Uterus (tissue), 4 donors: Measurements from ENCODE around the gene GATB. TPM values are rescaled to one million over a fixed set of nuclear protein-coding genes. Genes with fewer than 3 reads are reported as not detected.

Experiments
- DNase-seq, 2 donors: peaks; one replicate each; pipeline ENCODE4 v3.0.0-alpha.2; 2019 to 2020
- H3K27ac ChIP-seq, 2 donors: fragments of 200-600 bp; sonication (generic); 1 replicate in 1 of 2; 2 replicates in 1 of 2; pipeline ENCODE4 v1.5.1; 2016 to 2018
- H3K27me3 ChIP-seq, 2 donors: fragments of 200-600 bp; sonication (generic); one replicate each; pipeline ENCODE4 v1.5.1; 2018 to 2019; ENCODE audit warnings: control low read depth in 1 of 2
- H3K36me3 ChIP-seq, 2 donors: fragments of 200-600 bp; sonication (generic); one replicate each; pipeline ENCODE4 v1.5.1; 2019; ENCODE audit warnings: control low read depth in 1 of 2
- H3K4me1 ChIP-seq, 2 donors: fragments of 200-600 bp; sonication (generic); one replicate each; pipeline ENCODE4 v1.5.1; 2018 to 2019; ENCODE audit warnings: control low read depth in 1 of 2
- H3K4me3 ChIP-seq, 2 donors: fragments of 200-600 bp; sonication (generic); 1 replicate in 1 of 2; 2 replicates in 1 of 2; pipeline ENCODE4 v1.5.1; 2018 to 2019; ENCODE audit warnings: mild to moderate bottlenecking in 1 of 2
- H3K9me3 ChIP-seq, 2 donors: fragments of 200-600 bp; sonication (generic); one replicate each; pipeline ENCODE4 v1.5.1; 2019; ENCODE audit warnings: control low read depth in 1 of 2
- CTCF ChIP-seq, 4 experiments: fragments of 200-600 bp in 2 of 4; fragments of 450-650 bp in 2 of 4; sonication (generic) in 2 of 4; IDR thresholded peaks; one replicate each; pipeline ENCODE4 v1.5.1; 2016 to 2019; ENCODE audit warnings: antibody characterized with exemption in 4 of 4, mild to moderate bottlenecking in 2 of 4, moderate library complexity in 1 of 4
- POLR2A ChIP-seq, 2 donors: fragments of 450-650 bp; IDR thresholded peaks; one replicate each; pipeline ENCODE4 v1.6.1; 2016; ENCODE audit warnings: antibody characterized with exemption in 2 of 2, mild to moderate bottlenecking in 1 of 2, moderate library complexity in 1 of 2
- intact Hi-C: fragments of 100-400 bp; cut with DNase I; formaldehyde crosslinking; loops from one replicate; pipeline ENCODE4 v1.15.1; 2023; ENCODE audit warnings: low total_unique reads
- total RNA-seq, 4 donors: library from RNA; depleted of rRNA in 3 of 4; stranded (reverse); fragments of >200 nt in 3 of 4; gene quantifications; one replicate each; pipeline versions ENCODE4 v1.1.0 to v1.2.4, GENCODE V29; 2014 to 2023
- donor health status: DM: yes; HTN: yes; CAD: no.

Gene GATB
- total RNA-seq, 4 donors from 2014 or later, result 2.8 to 31.5 (median 12.4) TPM

DNA sequence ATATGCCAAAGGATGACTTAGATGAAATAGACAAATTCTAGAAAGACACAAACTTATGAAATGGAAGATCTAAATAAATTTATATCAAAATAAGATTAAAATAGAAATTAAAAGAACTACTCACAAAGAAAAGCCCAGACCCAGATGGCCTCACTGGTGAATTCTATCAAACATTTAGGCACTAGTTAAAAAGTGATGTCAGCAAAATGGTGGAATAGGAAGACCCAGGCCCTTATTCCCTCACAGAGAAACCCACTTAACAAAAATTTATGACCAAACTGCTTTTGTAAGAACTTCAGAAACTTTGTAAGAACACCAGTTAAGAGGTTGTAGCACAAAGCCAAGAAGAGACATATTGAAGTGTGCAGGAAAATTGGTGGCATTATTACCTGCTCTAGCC, 129.5 kb downstream of the GATB start:
- no peak for DNase-seq
- intact Hi-C loops, result no loop called here
- H3K9me3 ChIP-seq, result no peaks in the 10 kb centered on the region
- H3K27ac ChIP-seq, result no peak overlapping the region
- no peaks in the 10 kb centered on the region for H3K27me3 ChIP-seq
- H3K4me1 ChIP-seq, result no peaks in the 10 kb centered on the region
- no peak overlapping the region for H3K4me3 ChIP-seq
- TF ChIP-seq POLR2A (IDR thresholded peaks at IDR 0.05) (no peak), CTCF (IDR thresholded peaks at IDR 0.05) (no peak)
- no peaks in the 10 kb centered on the region for H3K36me3 ChIP-seq

GRCh38 chr4:151629097-151629783, 131.6 kb downstream of the GATB start:
- Histone ChIP-seq H3K4me1 (no peaks in the 10 kb centered on the region), H3K36me3 (no peaks in the 10 kb centered on the region), H3K9me3 (no peaks in the 10 kb centered on the region), H3K27me3 (no peaks in the 10 kb centered on the region), H3K27ac (no peak overlapping the region), H3K4me3 (no peak overlapping the region)
- intact Hi-C loops, result no loop called here
- TF ChIP-seq CTCF (IDR thresholded peaks at IDR 0.05) (no peak), POLR2A (IDR thresholded peaks at IDR 0.05) (no peak)
- no peak for DNase-seq

DNA sequence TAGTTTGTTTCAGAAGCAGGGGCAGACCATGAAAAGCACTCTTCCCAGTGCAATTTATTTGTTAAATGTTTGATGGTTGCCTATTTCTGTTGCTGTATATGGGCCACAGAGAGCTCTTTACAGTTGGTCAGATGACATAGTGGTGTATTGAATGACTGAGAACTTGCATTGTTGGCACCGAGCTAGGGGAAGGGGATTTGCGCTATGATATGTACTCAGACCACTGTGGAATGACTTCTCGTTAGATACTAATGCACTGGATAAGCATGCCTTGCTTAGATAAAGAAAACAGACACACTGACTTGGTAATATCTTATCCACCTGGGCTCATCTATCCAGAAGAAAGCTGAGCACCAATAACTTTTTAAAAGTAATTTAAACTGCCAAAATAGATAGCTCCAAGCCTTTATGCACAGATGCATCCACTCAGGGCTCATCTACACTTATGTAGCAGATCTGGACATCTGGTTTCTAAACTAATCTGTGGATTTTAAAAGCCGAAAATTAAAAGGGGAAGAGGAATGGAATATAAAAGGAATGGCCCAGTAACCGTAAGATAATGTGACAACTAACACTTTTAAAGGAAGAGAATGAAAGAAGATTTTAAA, 132.7 kb downstream of the GATB start:
- no peak for DNase-seq

GRCh38 chr4:151627491-151627890, 133.3 kb downstream of the GATB start:
- no peak for DNase-seq
- no peak overlapping the region for H3K4me3 ChIP-seq
- no peaks in the 10 kb centered on the region for H3K36me3 ChIP-seq
- intact Hi-C loops, result no loop called here
- H3K4me1 ChIP-seq, result no peaks in the 10 kb centered on the region
- no peak overlapping the region for H3K27ac ChIP-seq
- H3K9me3 ChIP-seq, result no peaks in the 10 kb centered on the region
- H3K27me3 ChIP-seq, result no peaks in the 10 kb centered on the region
- TF ChIP-seq CTCF (IDR thresholded peaks at IDR 0.05), result no peak
- no peak for TF ChIP-seq POLR2A (IDR thresholded peaks at IDR 0.05)

More for the DNA sequence above, 132.7 kb downstream of the GATB start:
- TF ChIP-seq CTCF (IDR thresholded peaks at IDR 0.05) (no peak), POLR2A (IDR thresholded peaks at IDR 0.05) (no peak)
- H3K27ac ChIP-seq, result no peak overlapping the region
- H3K9me3 ChIP-seq, result no peaks in the 10 kb centered on the region
- H3K36me3 ChIP-seq, result no peaks in the 10 kb centered on the region
- H3K4me3 ChIP-seq, result no peak overlapping the region
- intact Hi-C loops, result no loop called here
- no peaks in the 10 kb centered on the region for H3K27me3 ChIP-seq
- H3K4me1 ChIP-seq, result no peaks in the 10 kb centered on the region

GRCh38 chr4:151626751-151627150, 134.1 kb downstream of the GATB start:
- H3K27me3 ChIP-seq, result no peaks in the 10 kb centered on the region
- no peak overlapping the region for H3K27ac ChIP-seq
- TF ChIP-seq POLR2A (IDR thresholded peaks at IDR 0.05), result no peak
- no peak for TF ChIP-seq CTCF (IDR thresholded peaks at IDR 0.05)
- no peak for DNase-seq
- H3K36me3 ChIP-seq, result no peaks in the 10 kb centered on the region
- no peaks in the 10 kb centered on the region for H3K4me1 ChIP-seq
- intact Hi-C loops, result no loop called here
- no peaks in the 10 kb centered on the region for H3K9me3 ChIP-seq
- no peak overlapping the region for H3K4me3 ChIP-seq
